22Rv1 (cell line): ENCODE data around the gene TK2.

Source experiments
- H3K27ac ChIP-seq: fragments of 450-650 bp; 2 replicates; pipeline ENCODE4 v1.5.1; 2017
- ZFX ChIP-seq: fragments of 450-650 bp; IDR thresholded peaks from 2 replicates; pipeline ENCODE4 v1.6.1; 2017; ENCODE audit warnings: antibody characterized with exemption, borderline replicate concordance
- TF ChIP-seq, protein P1 (sequence below): fragments of 450-650 bp; IDR thresholded peaks from 2 replicates; pipeline ENCODE4 v1.5.1; 2017; ENCODE audit warnings: mild to moderate bottlenecking

The TK2 gene

DNA sequence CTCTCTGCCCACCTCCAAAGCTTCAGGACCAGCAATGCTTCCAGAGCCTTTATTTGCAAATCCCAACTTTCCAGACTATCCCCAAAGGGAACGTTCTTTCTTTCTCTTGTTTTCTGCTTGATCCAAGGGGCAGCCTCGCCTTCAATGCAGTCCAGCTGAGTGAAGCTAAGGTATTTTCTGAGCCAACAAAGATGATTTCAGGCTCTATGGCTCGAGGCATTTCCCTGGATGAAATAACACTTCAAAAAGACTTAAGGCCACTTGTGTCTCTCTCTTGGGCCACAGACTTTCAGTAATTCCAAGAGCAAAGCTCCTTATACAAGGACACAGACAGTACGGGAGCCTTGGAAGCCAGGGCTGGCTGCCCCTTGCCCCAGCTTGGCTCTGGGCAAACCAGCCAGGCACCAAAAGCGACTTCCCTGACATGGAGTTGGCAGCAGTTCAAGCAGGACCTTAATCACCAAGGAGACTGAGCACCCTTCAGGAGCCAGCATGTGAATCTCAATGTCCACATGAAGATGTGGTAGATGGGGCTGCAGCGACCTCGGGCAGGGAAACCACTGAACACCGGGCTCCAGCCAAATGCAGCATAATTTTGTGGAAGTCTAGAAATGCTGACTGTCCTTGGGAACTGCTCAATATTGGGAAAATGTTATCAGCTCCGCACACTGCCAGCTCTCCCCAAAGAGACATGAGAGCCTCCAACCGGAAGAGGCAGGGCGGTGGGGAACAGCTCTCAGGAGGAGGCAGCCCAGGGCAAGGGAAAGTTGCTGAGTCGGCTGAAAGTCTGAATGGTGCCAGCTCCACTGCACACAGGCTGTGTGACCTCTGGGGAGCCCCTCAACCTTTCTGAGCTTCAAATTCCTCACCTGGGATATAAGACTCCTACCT lies 39.0 kb downstream of the TK2 start:
- H3K27ac ChIP-seq, result peak overlapping the region; percentile 42

DNA sequence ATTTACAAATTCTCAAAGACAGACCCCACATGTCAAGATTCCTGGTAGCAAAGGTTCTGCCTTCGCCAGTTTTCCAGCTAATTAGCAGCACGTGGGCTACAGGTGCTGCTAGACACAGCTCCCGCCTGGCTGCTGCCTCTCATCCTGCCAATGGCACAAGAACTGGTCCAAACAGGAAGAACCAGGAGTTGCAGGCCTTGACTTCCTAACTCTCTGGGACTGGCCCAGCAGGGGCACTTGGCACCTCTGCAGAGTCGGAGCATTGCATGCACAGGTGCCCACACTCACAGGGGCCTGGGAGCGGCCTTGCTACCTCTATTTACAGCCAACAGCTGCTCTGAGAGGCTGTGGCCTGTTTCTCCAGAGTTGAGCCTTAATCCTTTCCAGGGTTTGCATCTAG lies 39.6 kb downstream of the TK2 start:
- TF ChIP-seq, protein P1, sequence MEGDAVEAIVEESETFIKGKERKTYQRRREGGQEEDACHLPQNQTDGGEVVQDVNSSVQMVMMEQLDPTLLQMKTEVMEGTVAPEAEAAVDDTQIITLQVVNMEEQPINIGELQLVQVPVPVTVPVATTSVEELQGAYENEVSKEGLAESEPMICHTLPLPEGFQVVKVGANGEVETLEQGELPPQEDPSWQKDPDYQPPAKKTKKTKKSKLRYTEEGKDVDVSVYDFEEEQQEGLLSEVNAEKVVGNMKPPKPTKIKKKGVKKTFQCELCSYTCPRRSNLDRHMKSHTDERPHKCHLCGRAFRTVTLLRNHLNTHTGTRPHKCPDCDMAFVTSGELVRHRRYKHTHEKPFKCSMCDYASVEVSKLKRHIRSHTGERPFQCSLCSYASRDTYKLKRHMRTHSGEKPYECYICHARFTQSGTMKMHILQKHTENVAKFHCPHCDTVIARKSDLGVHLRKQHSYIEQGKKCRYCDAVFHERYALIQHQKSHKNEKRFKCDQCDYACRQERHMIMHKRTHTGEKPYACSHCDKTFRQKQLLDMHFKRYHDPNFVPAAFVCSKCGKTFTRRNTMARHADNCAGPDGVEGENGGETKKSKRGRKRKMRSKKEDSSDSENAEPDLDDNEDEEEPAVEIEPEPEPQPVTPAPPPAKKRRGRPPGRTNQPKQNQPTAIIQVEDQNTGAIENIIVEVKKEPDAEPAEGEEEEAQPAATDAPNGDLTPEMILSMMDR, result no peak
- peak overlapping the region; percentile 42 for H3K27ac ChIP-seq

More for the DNA sequence above, 39.0 kb downstream of the TK2 start:
- TF ChIP-seq, protein P1, result no peak
- no peak for TF ChIP-seq ZFX

DNA sequence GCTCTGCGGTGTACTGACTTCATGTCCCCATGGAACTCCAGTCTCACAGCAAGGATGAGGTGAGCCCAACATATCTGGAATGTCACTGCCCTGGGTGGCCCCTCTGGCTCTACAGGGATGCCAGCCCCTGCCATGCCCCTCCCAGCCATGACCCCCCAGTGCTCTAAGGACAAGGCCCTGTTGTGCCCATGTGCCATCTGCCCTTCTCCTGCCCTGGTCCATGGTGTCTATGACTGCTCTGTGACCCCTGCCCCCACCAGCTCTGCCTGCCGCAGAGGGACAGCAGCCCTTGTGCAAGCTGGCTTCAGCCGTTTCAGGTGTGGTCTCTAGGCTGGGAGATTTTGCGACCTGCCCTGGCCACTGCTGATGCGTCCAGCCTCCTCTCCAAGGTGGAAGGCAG lies 40.3 kb downstream of the TK2 start:
- H3K27ac ChIP-seq, result no peak overlapping the region
- TF ChIP-seq, protein P1, result no peak
- no peak for TF ChIP-seq ZFX

DNA sequence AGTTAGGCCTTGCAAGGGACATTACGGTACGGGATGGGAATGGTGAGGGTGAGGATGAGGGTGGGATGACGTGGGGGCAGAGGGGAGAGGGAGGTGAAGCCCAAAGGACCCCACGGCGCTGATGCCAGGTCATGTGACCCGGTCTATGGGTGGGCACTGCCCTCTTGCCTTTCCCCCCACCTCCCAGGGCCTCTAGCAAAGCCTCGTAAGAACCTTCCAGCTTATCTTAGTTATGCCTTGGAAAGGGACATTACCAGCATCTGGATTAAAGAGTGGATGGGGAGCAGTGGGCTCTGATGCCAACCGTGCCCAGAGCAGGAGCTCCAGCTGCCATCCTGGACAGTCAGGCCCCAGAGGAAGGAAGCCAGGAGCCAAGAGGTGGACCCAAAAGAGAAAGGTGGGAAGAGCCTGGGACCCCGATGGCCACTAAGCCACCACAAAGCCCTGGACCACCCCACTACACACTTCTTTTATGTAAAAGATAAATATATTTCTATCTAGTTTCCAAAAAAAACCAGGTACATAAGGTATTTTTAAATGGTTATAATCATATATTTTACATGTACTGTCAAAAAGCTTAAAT lies 40.9 kb downstream of the TK2 start:
- TF ChIP-seq ZFX, result no peak
- TF ChIP-seq, protein P1, result no peak
- peak overlapping the region; percentile 77 for H3K27ac ChIP-seq

DNA sequence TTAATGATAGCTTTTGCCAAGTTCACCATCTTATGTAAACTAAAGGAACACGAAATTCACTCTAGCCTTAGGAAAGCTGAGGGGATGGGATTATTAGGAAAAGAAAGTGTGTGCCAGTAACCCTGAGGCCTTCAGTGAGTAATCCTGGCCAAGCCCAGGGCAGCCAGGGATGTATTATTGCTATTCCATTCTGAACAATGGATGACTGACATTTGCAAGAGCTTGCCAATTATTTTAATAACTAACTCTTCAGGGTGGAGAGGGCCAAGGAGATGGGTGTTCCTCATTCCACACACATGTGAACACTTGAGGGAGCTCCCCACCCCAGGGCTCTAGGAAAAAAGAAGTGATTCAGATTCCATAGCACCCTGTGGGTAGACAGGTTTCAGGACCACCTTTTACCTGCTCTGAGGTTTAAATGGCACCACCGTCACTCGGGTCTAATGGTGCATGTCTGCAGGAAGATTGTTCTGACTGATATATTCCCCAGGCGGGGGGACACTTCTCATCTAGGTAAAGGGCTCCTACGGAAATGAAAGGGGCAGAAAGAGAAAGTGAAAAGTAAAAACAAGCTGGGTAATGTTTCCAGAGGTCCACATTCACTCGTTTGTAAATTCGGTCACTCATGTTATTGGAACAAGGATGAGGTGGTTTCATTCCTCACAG lies 41.5 kb downstream of the TK2 start:
- H3K27ac ChIP-seq, result peak overlapping the region; percentile 77
- no peak for TF ChIP-seq ZFX
- TF ChIP-seq, protein P1, result no peak

DNA sequence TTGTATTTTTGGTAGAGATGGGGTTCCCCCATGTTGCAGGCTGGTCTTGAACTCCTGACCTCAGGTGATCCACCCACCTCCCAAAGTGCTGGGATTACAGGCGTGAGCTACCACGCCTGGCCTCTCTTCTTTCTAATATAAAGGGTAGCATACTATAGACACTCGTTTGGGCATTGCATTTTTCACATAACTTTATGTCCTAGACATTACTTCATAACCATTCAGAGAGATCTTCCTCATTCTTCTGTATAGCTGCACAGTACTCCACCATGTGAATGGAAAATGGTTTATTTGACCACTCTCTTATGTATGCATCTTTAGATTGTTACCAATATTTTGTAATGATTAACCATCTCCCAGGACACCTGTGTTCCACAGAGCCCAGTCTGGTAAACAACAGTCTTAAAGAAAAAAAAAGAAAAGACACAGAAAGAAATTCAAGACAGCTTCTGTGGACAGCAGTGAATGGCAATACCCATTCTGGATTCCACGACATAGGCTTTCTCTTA lies 42.1 kb downstream of the TK2 start:
- peak overlapping the region; percentile 77 for H3K27ac ChIP-seq
- TF ChIP-seq, protein P1, result no peak
- TF ChIP-seq ZFX, result no peak
